H54 (cell line): ENCODE results near the gene RXRB.

Experiments used
- DNase-seq: peaks from one replicate; pipeline ENCODE4 v3.0.0; 2011; ENCODE audit warnings: low spot score, mixed read lengths; ENCODE audit not compliant: insufficient read length
- FAIRE-seq: peaks from 3 replicates; lab custom pipeline; 2011; peaks lifted over from hg19 to GRCh38; lab: Jason Lieb, UNC
- POLR2A ChIP-seq: IDR thresholded peaks from 2 replicates; pipeline ENCODE4 v1.6.1; 2011; ENCODE audit warnings: low read depth, mild to moderate bottlenecking, low read length

The RXRB gene

GRCh38 chr6:33185654-33186187, 14.7 kb downstream of the RXRB start:
- no peak for TF ChIP-seq POLR2A
- FAIRE-seq, result no peak
- DNase-seq, result no peak

- FAIRE-seq, result no peak
- TF ChIP-seq POLR2A, result no peak
- DNase-seq, result no peak
Measured at GRCh38 chr6:33185190-33185589, 15.3 kb downstream of the RXRB start.

GRCh38 chr6:33183071-33183683, 17.3 kb downstream of the RXRB start:
- no peak for TF ChIP-seq POLR2A
- DNase-seq, result no peak
- FAIRE-seq, result no peak

GRCh38 chr6:33181141-33181540, 19.3 kb downstream of the RXRB start:
- no peak for FAIRE-seq

GRCh38 chr6:33178755-33179475, 21.6 kb downstream of the RXRB start:
- DNase-seq (no peak), FAIRE-seq (no peak)
- no peak for TF ChIP-seq POLR2A

More at GRCh38 chr6:33181141-33181540, 19.3 kb downstream of the RXRB start:
- no peak for TF ChIP-seq POLR2A
- no peak for DNase-seq

GRCh38 chr6:33177552-33178446, 22.7 kb downstream of the RXRB start:
- DNase-seq (no peak), FAIRE-seq (no peak)
- no peak for TF ChIP-seq POLR2A

- DNase-seq (no peak), FAIRE-seq (no peak)
- TF ChIP-seq POLR2A, result no peak
Measured at GRCh38 chr6:33176906-33177305, 23.6 kb downstream of the RXRB start.

- FAIRE-seq, result no peak
- TF ChIP-seq POLR2A, result no peak
- DNase-seq, result no peak
Measured at GRCh38 chr6:33175436-33176069, 24.9 kb downstream of the RXRB start.

GRCh38 chr6:33174784-33175183, 25.7 kb downstream of the RXRB start:
- DNase-seq, result no peak
- TF ChIP-seq POLR2A, result no peak
- no peak for FAIRE-seq

GRCh38 chr6:33173535-33174180, 26.8 kb downstream of the RXRB start:
- FAIRE-seq, result no peak
- DNase-seq, result no peak
- TF ChIP-seq POLR2A, result no peak

- FAIRE-seq (no peak), DNase-seq (peak; percentile 84)
- TF ChIP-seq POLR2A, result no peak
Measured at GRCh38 chr6:33172688-33173534, 27.6 kb downstream of the RXRB start.

- TF ChIP-seq POLR2A, result no peak
- FAIRE-seq (no peak), DNase-seq (no peak)
Measured at GRCh38 chr6:33171880-33172687, 28.4 kb downstream of the RXRB start.
